ENCODE data around the gene KRTAP9-1.
"Not testable (repeated sequence)": the region's sequence is repeated elsewhere in the genome, so short reads cannot be mapped to it uniquely, and the experiment has no call there.

The KRTAP9-1 gene, protein sequence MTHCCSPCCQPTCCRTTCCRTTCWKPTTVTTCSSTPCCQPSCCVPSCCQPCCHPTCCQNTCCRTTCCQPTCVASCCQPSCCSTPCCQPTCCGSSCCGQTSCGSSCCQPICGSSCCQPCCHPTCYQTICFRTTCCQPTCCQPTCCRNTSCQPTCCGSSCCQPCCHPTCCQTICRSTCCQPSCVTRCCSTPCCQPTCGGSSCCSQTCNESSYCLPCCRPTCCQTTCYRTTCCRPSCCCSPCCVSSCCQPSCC

GRCh38 chr17:41189837-41190318 is at the start of gene KRTAP9-1:
KRTAP9-1 (plus strand) TSS chr17:41189887; CDS start chr17:41189887, 0 bp downstream.
- DNase-seq, result not testable (repeated sequence)

GRCh38 chr17:41140360-41141131 is 49.1 kb upstream of the KRTAP9-1 start, which contains the start of gene KRTAP4-6:
KRTAP4-6 (minus strand) TSS chr17:41140544; CDS start chr17:41140487, 57 bp downstream.
- no peak for DNase-seq

DNA sequence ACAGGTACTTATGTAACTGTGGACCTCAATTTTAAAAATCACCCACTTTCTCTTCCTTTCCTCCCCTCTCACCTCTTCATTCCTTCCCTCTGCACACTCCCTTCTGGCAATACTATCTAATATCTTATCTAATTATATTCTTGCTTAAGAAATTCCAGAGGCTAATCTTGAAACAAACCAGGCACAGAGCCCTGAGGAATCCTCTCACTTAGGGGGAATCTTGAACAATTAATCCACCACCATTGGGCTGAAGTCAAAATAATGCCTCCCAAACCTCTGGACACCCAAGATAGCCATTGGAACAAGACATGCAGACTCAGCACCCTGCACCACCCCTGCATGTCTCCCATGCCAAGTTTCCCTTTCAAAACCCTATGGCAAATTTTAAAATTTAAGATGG is 48.3 kb upstream of the KRTAP9-1 start:
- DNase-seq, result no peak

DNA sequence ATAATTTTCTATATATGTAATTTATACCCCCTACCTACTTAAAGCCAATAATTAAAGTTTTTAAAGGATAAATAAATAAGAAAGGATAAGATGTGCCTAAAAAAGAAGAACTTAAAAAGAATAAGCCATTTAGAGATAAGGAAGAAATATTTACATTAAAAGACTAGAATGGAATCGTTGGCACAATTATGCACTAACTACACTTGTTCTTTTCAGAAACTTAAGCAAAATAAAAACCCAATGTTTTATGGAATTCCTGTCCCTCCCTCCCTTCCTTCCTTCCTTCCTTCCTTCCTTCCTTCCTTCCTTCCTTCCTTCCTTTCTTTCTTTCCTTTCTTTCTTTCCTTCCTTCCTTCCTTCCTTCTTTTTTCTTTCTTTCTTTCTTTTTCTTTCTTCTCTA is 44.8 kb upstream of the KRTAP9-1 start:
- DNase-seq, result no peak

- no peak for DNase-seq
Measured at GRCh38 chr17:41145261-41145660, 44.4 kb upstream of the KRTAP9-1 start.

DNA sequence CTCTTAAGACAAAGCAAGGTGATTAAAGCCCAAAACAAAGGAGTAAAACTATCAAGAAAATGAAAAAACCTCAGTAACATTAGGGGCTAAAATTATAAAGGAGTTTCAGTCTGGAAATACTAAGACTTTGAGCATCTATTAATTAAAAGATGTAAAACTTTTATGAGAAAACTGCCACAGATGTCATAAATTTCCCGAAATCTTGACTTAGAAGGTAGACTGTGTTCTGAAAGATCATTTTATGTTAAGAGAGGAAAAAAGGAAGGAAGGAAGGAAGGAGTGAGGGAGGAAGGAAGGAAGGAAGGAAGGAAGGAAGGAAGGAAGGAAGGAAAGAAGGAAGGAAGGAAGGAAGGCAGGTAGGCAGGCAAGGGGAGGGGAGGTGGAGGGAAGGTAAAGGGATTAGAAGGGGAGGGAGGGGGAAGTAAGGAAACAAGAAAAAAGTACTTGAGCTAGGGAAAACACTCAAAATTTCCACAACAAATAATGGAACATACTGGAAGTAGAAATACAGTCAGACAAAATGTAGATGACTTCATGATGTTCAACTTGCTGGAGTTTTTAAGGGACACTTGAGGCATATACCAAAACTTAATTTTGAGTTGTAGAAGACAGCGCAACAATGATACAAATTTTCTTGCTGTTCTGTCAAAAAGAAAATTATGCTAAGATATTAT is 42.0 kb upstream of the KRTAP9-1 start:
- DNase-seq, result no peak

DNA sequence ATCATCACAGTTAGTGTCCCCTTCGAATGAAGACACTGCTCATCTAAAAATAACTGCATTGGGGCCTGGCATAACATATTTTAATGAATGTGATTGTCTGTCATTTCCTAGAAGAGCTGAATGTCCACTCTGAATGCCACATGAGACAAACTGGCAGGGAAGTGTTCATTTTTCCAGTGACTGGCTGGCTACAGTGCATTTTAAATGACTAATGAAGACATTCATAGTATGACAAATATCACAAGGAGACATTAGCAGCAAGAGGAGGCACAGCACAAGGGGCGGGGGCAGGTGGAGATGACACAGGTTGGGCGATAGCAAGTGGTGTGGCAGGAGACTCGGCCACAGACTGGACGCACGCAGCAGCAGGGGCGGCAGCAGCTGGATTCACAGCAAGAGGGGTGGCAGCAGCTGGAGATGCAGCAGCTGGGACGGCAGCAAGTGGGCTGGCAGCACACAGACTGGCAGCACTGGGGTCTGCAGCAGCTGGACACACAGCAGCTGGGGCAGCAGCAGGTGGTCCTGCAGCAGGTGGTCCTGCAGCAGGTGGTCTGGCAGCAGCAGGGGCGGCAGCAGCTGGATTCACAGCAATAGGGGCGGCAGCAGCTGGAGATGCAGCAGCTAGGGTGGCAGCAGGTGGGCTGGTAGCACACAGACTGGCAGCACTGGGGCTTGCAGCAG is 40.6 kb upstream of the KRTAP9-1 start:
- not testable (repeated sequence) for DNase-seq

- no peak for DNase-seq
Measured at GRCh38 chr17:41149652-41149985, 40.1 kb upstream of the KRTAP9-1 start, which contains the start of gene KRTAP4-5. KRTAP4-5 (minus strand) TSS chr17:41149825; CDS start chr17:41149767, 58 bp downstream.

- no peak for DNase-seq
Measured at GRCh38 chr17:41150026-41150425, 39.7 kb upstream of the KRTAP9-1 start.

DNA sequence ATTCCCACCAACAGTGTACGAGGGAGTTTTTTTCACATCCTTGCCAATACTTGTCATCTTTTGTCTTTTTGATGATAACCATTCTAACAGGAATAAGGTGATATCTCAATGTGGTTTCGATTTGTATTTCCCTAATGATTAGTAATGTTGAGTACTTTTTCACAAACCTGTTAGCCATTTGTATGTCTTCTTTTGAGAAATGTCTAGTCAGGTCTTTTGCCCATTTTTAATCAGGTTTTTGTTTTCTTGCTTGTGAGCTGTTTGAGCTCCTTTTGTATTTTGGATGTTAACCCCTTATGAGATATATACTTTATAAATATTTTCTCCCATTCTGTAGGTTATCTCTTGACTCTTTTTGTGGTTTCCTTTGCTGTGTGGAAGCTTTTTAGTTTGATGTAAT is 38.2 kb upstream of the KRTAP9-1 start:
- no peak for DNase-seq

GRCh38 chr17:41153856-41154255 is 35.8 kb upstream of the KRTAP9-1 start:
- no peak for DNase-seq

- not testable (repeated sequence) for DNase-seq
Measured at GRCh38 chr17:41160190-41160589, 29.5 kb upstream of the KRTAP9-1 start.

- no peak for DNase-seq
Measured at GRCh38 chr17:41160648-41161047, 29.0 kb upstream of the KRTAP9-1 start, which contains the start of gene KRTAP4-4. KRTAP4-4 (minus strand) TSS chr17:41160748; CDS start chr17:41160691, 57 bp downstream.

DNA sequence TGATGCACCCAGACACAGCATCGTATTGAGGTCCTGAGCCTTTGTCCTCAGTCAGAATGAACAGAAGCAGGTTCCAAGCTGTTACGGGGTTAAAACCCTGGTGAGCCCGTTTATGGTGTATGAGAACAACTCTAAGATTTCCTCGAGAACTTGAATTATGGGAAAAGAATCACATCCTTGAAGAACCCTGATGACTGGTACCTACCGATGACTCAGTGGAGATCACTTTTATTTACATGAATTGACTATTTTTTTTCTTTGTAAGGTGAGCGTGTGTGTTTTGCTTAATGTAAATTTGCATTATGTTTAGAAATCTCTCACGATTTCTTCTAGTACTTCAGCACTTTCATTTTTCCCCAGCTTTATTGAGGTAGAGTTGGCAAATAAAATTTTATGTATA is 25.9 kb upstream of the KRTAP9-1 start:
- no peak for DNase-seq

DNA sequence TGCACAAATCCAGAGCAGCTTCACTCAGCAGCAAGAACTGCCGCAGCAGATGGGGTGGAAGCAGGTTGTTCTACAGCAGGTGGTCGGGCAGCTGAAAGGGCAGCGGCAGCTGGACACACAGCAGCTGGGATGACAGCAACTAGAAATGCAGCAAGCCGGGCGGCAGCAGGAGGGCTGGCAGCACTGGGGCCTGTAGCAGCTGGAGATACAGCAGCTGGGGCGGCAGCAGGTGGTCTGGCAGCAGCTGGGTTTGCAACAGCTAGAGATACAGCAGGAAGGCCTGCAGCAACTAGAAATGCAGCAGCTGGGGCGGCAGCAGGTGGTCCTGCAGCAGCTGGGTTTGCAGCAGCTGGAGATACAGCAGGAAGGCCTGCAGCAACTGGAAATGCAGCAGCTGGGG is 22.1 kb upstream of the KRTAP9-1 start:
- no peak for DNase-seq

GRCh38 chr17:41168121-41168520 is 21.6 kb upstream of the KRTAP9-1 start, which contains the start of gene KRTAP4-3:
KRTAP4-3 (minus strand) TSS chr17:41168221; CDS start chr17:41168172, 49 bp downstream.
- no peak for DNase-seq

DNA sequence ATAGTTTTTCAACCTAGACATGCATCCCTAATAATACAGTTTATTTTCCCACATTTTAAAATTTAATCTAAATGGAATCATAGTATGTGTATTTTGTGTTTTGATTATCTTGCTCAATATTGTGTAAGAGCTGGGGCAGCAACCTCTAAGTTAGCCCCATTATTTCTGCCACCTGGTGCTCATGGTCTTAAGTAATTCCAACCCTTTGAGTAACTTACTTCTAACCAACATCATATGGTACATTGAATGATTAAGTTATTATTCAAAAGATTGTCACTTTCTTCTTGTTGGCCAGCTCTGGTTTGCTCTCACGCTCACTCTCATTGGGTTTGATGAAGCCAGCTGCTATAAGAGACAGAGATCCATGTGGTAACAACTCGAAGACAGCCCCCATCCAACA is 17.8 kb upstream of the KRTAP9-1 start:
- no peak for DNase-seq

- DNase-seq, result no peak
Measured at GRCh38 chr17:41176744-41177387, 12.8 kb upstream of the KRTAP9-1 start.

- DNase-seq, result no peak
Measured at GRCh38 chr17:41177727-41178271, 11.9 kb upstream of the KRTAP9-1 start, which contains the start of gene KRTAP4-2. KRTAP4-2 (minus strand) TSS chr17:41178221; CDS start chr17:41178164, 57 bp downstream.

DNA sequence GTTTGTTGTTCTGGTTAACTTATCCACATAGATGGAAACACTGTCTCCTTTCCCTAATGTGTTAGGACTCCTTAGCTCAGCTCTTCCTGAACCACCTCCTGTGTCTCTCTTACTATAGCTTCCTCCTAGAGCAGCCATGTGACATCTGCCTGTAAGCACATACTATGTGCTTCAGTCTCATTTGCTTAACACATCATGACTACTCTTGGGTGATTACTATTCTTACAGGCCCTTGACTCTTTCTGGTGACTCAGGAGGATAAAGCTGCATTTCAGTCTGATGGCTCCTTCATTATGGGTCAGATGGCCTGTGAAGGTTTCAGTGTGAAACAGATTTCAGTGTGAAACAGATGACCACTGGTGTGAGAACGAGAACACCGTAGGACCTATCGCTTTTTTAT is 11.3 kb upstream of the KRTAP9-1 start:
- DNase-seq, result no peak

GRCh38 chr17:41178843-41179616 is 10.7 kb upstream of the KRTAP9-1 start:
- no peak for DNase-seq
